Suprapubic skin (tissue), 3 donors: ENCODE measurements around the gene POLD3.

Experiments
- POLR2AphosphoS5 ChIP-seq, 3 donors: sonication (generic); formaldehyde crosslinking; IDR thresholded peaks; one replicate each; pipeline ENCODE4 v1.6.1; 2017; ENCODE audit warnings: antibody characterized with exemption in 3 of 3
- TF ChIP-seq, protein P1 (sequence below), 2 donors: fragments of 200-600 bp in 1 of 2; fragments of 450-650 bp in 1 of 2; sonication (generic) in 1 of 2; IDR thresholded peaks; one replicate each; pipeline ENCODE4 v1.5.1; 2016 to 2019; ENCODE audit warnings: antibody characterized with exemption in 2 of 2, mild to moderate bottlenecking in 1 of 2, moderate library complexity in 1 of 2

DNA sequence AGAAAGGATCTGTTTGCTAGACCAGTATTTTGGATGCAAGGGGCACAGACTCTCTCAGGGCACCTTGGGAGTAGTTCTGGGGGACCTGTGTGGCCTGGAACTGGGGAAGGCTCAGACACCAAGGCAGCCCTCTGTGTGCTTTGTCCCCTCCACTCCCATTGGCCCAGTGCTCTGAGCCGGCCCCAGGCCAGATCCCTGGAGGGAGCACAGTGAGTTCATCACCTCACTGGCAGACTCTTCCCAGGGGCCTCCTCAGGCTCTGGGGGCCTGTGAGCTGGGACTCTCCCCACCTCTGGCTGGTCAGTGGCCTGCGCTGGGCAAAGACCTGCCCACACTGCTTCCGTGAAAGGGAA lies 87.1 kb downstream of the POLD3 start:
- TF ChIP-seq POLR2AphosphoS5 (IDR thresholded peaks at IDR 0.05) = no peak
- TF ChIP-seq, protein P1, sequence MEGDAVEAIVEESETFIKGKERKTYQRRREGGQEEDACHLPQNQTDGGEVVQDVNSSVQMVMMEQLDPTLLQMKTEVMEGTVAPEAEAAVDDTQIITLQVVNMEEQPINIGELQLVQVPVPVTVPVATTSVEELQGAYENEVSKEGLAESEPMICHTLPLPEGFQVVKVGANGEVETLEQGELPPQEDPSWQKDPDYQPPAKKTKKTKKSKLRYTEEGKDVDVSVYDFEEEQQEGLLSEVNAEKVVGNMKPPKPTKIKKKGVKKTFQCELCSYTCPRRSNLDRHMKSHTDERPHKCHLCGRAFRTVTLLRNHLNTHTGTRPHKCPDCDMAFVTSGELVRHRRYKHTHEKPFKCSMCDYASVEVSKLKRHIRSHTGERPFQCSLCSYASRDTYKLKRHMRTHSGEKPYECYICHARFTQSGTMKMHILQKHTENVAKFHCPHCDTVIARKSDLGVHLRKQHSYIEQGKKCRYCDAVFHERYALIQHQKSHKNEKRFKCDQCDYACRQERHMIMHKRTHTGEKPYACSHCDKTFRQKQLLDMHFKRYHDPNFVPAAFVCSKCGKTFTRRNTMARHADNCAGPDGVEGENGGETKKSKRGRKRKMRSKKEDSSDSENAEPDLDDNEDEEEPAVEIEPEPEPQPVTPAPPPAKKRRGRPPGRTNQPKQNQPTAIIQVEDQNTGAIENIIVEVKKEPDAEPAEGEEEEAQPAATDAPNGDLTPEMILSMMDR (IDR thresholded peaks at IDR 0.05) = no peak
